HL-60/S4 treated with retinoic acid at 250 ng/mL for 4 days and 3 days (cell line): ENCODE results near the gene TNFRSF1A.

Source experiments
- in situ Hi-C: fragments of 300-500 bp; cut with MboI; formaldehyde crosslinking; loops from 2 replicates; pipeline ENCODE4 v1.7.0; 2022; ENCODE audit warnings: low sequenced_read_pairs

Gene TNFRSF1A

DNA sequence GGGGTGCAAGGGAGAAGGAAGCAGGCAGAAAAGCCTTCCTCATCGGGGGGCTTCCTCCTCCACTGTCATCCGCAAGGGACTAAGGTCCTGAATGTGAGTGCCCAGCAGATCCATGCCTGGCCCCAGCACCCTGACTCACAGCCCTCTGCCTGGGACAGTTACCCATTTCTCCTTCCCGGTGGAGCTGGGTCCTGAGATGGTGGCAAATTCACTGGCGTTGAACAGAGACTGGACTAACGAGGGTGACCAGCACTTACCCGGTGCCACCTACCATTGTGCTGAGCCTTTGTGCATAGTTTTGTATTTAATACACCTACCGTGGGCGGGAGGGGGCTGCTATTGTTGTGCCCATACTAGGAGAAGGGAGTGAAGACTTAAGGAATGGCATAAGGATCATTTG is 62.2 kb downstream of the TNFRSF1A start:
- in situ Hi-C loops = loop anchor here (5.0 kb wide), 1 partner anchor 217 kb away; no protein-coding TSS in a partner anchor

DNA sequence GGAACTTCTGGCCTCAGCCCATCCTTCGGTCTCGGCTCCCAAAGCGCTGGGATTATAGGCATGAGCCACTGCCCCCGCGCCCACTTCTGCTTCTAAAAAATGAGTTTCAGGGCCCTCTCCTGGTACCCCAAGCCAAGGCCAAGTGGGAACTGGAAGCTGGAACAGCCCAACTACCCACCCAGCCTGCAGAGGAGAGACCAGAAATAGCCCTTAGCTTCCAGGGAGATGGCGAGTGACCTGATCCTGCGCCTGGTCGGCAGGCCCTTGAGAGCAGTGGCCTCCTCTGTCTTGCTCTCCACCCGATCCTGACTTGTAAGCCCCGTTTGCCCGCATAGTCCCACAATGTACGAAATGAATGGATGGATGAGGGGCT is 62.6 kb downstream of the TNFRSF1A start:
- in situ Hi-C loops = loop anchor here (5.0 kb wide), 1 partner anchor 217 kb away; no protein-coding TSS in a partner anchor
